Keratinocyte (primary cell): ENCODE measurements around the gene IMPDH2.

Source experiments
- EZH2 ChIP-seq: IDR thresholded peaks from one replicate; pipeline ENCODE4 v1.6.1; 2012; ENCODE audit warnings: inconsistent platforms, mild to moderate bottlenecking, low read length, moderate library complexity
- TF ChIP-seq, protein P1 (sequence below), 3 experiments: IDR thresholded peaks in 1 of 3; conservative IDR thresholded peaks in 1 of 3; optimal IDR thresholded peaks in 1 of 3; 2 replicates in 2 of 3; 3 replicates in 1 of 3; pipeline versions ENCODE3 to v1.5.1; 2011; ENCODE audit warnings: low read length in 3 of 3, mild to moderate bottlenecking in 3 of 3, moderate library complexity in 2 of 3, control low read depth in 1 of 3, inconsistent platforms in 1 of 3; ENCODE audit not compliant: insufficient read depth in 2 of 3; ENCODE audit errors: extremely low read depth in 1 of 3

DNA sequence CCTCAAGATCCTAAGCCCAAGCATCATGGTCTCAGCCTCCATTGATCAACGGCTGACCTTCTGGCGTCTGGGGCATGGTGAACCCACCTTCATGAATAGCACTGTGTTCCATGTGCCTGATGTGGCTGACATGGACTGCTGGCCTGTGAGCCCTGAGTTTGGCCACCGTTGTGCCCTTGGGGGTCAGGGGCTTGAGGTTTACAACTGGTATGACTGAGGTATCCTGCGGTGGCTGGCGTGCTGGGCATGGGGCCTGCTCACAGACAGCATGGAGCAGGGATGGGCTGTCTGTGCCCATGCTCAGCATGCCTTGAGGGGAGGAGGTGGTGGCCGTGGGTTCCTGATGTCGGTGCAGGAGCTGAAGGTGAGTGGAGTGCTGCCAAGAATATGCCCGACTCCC lies 14.1 kb downstream of the IMPDH2 start:
- TF ChIP-seq, protein P1, sequence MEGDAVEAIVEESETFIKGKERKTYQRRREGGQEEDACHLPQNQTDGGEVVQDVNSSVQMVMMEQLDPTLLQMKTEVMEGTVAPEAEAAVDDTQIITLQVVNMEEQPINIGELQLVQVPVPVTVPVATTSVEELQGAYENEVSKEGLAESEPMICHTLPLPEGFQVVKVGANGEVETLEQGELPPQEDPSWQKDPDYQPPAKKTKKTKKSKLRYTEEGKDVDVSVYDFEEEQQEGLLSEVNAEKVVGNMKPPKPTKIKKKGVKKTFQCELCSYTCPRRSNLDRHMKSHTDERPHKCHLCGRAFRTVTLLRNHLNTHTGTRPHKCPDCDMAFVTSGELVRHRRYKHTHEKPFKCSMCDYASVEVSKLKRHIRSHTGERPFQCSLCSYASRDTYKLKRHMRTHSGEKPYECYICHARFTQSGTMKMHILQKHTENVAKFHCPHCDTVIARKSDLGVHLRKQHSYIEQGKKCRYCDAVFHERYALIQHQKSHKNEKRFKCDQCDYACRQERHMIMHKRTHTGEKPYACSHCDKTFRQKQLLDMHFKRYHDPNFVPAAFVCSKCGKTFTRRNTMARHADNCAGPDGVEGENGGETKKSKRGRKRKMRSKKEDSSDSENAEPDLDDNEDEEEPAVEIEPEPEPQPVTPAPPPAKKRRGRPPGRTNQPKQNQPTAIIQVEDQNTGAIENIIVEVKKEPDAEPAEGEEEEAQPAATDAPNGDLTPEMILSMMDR (optimal IDR thresholded peaks at IDR 0.05 in 1 of 3, IDR thresholded peaks at IDR 0.05 in 1 of 3, conservative IDR thresholded peaks at IDR 0.05 in 1 of 3; ENCODE audit: extremely low read depth in 1 of 3, insufficient read depth in 2 of 3, low read length in 3 of 3), result no peak
- no peak for TF ChIP-seq EZH2
